Hepatocyte (in vitro differentiated cells): ENCODE measurements around the gene PKN1.

Source experiments
- EZH2 ChIP-seq: fragments of 200-600 bp; sonication (generic); IDR thresholded peaks from 2 replicates; pipeline ENCODE4 v1.6.1; 2016; ENCODE audit warnings: antibody characterized with exemption, mild to moderate bottlenecking, borderline replicate concordance
- TF ChIP-seq, protein P1 (sequence below): fragments of 200-600 bp; sonication (generic); IDR thresholded peaks from 2 replicates; pipeline ENCODE4 v1.5.1; 2016; ENCODE audit warnings: antibody characterized with exemption, mild to moderate bottlenecking; ENCODE audit not compliant: poor library complexity

DNA sequence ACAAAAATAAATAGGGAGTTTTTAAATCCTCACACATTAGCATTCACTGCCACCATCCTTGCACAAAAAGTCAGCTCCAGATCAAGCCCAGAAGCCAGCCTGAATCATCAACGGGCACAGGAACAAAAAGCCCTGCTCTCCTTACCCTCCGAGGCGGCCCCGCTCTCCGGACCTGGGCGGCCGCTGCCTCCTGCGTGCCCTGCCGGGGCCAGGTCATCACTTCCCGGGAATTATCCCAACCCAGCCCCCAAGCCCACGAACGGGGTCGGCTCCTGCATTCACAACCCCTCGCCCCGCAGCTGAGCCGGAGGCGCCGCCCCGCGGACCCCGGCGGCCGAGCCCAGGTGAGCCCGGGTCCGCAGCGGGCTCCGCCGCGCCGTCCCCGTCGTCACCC lies 84.3 kb downstream of the PKN1 start:
- TF ChIP-seq, protein P1, sequence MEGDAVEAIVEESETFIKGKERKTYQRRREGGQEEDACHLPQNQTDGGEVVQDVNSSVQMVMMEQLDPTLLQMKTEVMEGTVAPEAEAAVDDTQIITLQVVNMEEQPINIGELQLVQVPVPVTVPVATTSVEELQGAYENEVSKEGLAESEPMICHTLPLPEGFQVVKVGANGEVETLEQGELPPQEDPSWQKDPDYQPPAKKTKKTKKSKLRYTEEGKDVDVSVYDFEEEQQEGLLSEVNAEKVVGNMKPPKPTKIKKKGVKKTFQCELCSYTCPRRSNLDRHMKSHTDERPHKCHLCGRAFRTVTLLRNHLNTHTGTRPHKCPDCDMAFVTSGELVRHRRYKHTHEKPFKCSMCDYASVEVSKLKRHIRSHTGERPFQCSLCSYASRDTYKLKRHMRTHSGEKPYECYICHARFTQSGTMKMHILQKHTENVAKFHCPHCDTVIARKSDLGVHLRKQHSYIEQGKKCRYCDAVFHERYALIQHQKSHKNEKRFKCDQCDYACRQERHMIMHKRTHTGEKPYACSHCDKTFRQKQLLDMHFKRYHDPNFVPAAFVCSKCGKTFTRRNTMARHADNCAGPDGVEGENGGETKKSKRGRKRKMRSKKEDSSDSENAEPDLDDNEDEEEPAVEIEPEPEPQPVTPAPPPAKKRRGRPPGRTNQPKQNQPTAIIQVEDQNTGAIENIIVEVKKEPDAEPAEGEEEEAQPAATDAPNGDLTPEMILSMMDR: no peak
- no peak for TF ChIP-seq EZH2
